Lung (tissue), 12 donors: ENCODE data around the gene EBLN1. TPM values are rescaled to one million over a fixed set of nuclear protein-coding genes. Genes with fewer than 3 reads are reported as not detected.

ENCODE experiments used
- ATAC-seq: fragments of 200-7000 bp; cut with Tn5 transposase; one replicate; pipeline ENCODE4 v1.9.1; 2020; ENCODE audit warnings: moderate number of reproducible peaks; ENCODE audit not compliant: insufficient read depth, low FRiP score
- DNase-seq, 3 donors: peaks; one replicate each; pipeline ENCODE4 v3.0.0-alpha.2; 2013 to 2017
- H3K27ac ChIP-seq, 2 donors: one replicate each; pipeline ENCODE4 v1.5.1; 2013; ENCODE audit warnings: mild to moderate bottlenecking in 2 of 2, moderate library complexity in 2 of 2, control low read depth in 1 of 2, inconsistent platforms in 1 of 2, low read depth in 1 of 2, low read length in 1 of 2
- H3K27me3 ChIP-seq, 3 donors: one replicate each; pipeline ENCODE4 v1.5.1; 2013; ENCODE audit warnings: low read length in 2 of 3; ENCODE audit not compliant: control insufficient read depth in 3 of 3, insufficient read depth in 3 of 3
- H3K36me3 ChIP-seq, 4 donors: one replicate each; pipeline ENCODE4 v1.5.1; 2013; ENCODE audit warnings: low read length in 4 of 4, mild to moderate bottlenecking in 1 of 4, moderate library complexity in 1 of 4; ENCODE audit not compliant: control insufficient read depth in 4 of 4, insufficient read depth in 4 of 4
- H3K4me1 ChIP-seq, 5 donors: one replicate each; pipeline ENCODE4 v1.5.1; 2013; ENCODE audit warnings: low read length in 5 of 5, mild to moderate bottlenecking in 2 of 5, moderate library complexity in 1 of 5; ENCODE audit not compliant: control insufficient read depth in 5 of 5, insufficient read depth in 5 of 5
- H3K4me3 ChIP-seq: one replicate; pipeline ENCODE4 v1.5.1; 2013; ENCODE audit warnings: mild to moderate bottlenecking, control low read depth, moderate library complexity
- H3K9ac ChIP-seq, 2 donors: one replicate each; pipeline ENCODE4 v1.5.1; 2013; ENCODE audit warnings: low read length in 2 of 2, control low read depth in 1 of 2; ENCODE audit not compliant: insufficient read depth in 1 of 2
- H3K9me3 ChIP-seq, 4 donors: one replicate each; pipeline ENCODE4 v1.5.1; 2013; ENCODE audit warnings: low read length in 3 of 4, mild to moderate bottlenecking in 1 of 4, moderate library complexity in 1 of 4; ENCODE audit not compliant: control insufficient read depth in 4 of 4, insufficient read depth in 3 of 4
- CTCF ChIP-seq: IDR thresholded peaks from 2 replicates; pipeline ENCODE4 v1.5.1; 2012; ENCODE audit warnings: mild to moderate bottlenecking; ENCODE audit errors: control extremely low read depth, extremely low read depth
- WGBS, 2 donors: extraction: QIAGEN DNeasy Blood & Tissue Kit; methylation state at CpG; one replicate each; pipeline ENCODE4 v1.1.7; 2013; 5-methylcytosine and 5-hydroxymethylcytosine counted together
- polyA plus RNA-seq, 2 donors: library from polyadenylated mRNA; stranded (reverse); fragments of 200-250 nt; gene quantifications; one replicate each; pipeline ENCODE4 v1.2.1, GENCODE V29; 2013
- total RNA-seq, 2 donors: library from RNA; depleted of rRNA in 1 of 2; stranded (reverse); fragments of >200 nt in 1 of 2; gene quantifications; one replicate each; pipeline ENCODE4 v1.2.1, GENCODE V29; 2014 to 2021
- donor health status: control.
- donor health status: control.
- donor health status: Bipolar disorder and iron deficiency.
- donor health status: healthy.
- donor health status: DM: yes; HTN: yes; CAD: no.

EBLN1 gene
- total and polyA plus RNA-seq, 4 donors: not detected

GRCh38 chr10:22159979-22160378 is 57.8 kb downstream of the EBLN1 start:
- TF ChIP-seq CTCF: no peak
- H3K9ac ChIP-seq: no peak overlapping the region
- H3K4me1 ChIP-seq: peaks cover 0 to 3% (median 0%) of the 10 kb centered on the region in 5 donors
- H3K27ac ChIP-seq: no peak overlapping the region
- no peaks in the 10 kb centered on the region for H3K36me3 ChIP-seq
- no peaks in the 10 kb centered on the region for H3K27me3 ChIP-seq
- H3K4me3 ChIP-seq: no peak overlapping the region
- H3K9me3 ChIP-seq: no peaks in the 10 kb centered on the region
- no peak for DNase-seq
- ATAC-seq: no peak
- WGBS, 2 donors: 31 to 63% methylated on average over 2 of the region's 2 CpGs

- no peak for DNase-seq
- H3K27me3 ChIP-seq: no peaks in the 10 kb centered on the region
- no peak for ATAC-seq
Observed at GRCh38 chr10:22159180-22159579, 58.6 kb downstream of the EBLN1 start.

More at GRCh38 chr10:22159180-22159579, 58.6 kb downstream of the EBLN1 start:
- no peak overlapping the region for H3K4me3 ChIP-seq
- H3K9ac ChIP-seq: no peak overlapping the region
- no peak overlapping the region for H3K27ac ChIP-seq
- no peak for TF ChIP-seq CTCF
- peaks cover 0 to 3% (median 0%) of the 10 kb centered on the region in 5 donors for H3K4me1 ChIP-seq
- H3K9me3 ChIP-seq: no peaks in the 10 kb centered on the region
- no peaks in the 10 kb centered on the region for H3K36me3 ChIP-seq
- 41 to 61% methylated on average over 3 of the region's 3 CpGs for WGBS, 2 donors

Other genes with a start within 250 kb of the EBLN1 start
- 10 to 100 TPM; 36.2 to 38.2 TPM for gene DNAJC1, start 214.3 kb downstream of the EBLN1 start, total RNA-seq
- 10 to 100 TPM; 31.0 to 34.9 TPM for gene DNAJC1, start 214.3 kb downstream of the EBLN1 start, polyA plus RNA-seq
- 10 to 100 TPM; 51.2 to 70.3 TPM for gene COMMD3, start 98.4 kb upstream of the EBLN1 start, total RNA-seq
- 10 to 100 TPM; 40.6 to 61.2 TPM for gene COMMD3, start 98.4 kb upstream of the EBLN1 start, polyA plus RNA-seq
- 10 to 100 TPM; 40.8 to 81.1 TPM for gene BMI1, start 103.1 kb upstream of the EBLN1 start, total RNA-seq
- gene BMI1, start 103.1 kb upstream of the EBLN1 start, polyA plus RNA-seq: 10 to 100 TPM; 21.9 to 22.5 TPM
- gene SPAG6, start 127.5 kb upstream of the EBLN1 start, total RNA-seq: 10 to 100 TPM; 34.2 to 40.1 TPM
- 10 to 100 TPM; 12.2 to 13.1 TPM for gene SPAG6, start 127.5 kb upstream of the EBLN1 start, polyA plus RNA-seq